RPMI7951 (cell line): ENCODE data around the gene TRIO. TPM values are rescaled to one million over a fixed set of nuclear protein-coding genes. Genes with fewer than 3 reads are reported as not detected.
"Not testable (repeated sequence)": the region's sequence is repeated elsewhere in the genome, so short reads cannot be mapped to it uniquely, and the experiment has no call there.

ENCODE experiments used
- DNase-seq: peaks from one replicate; pipeline ENCODE4 v3.0.0-alpha.2; 2012; ENCODE audit warnings: low read depth
- total RNA-seq: library from RNA; depleted of rRNA; stranded (reverse); fragments of >200 nt; shearing (Covaris generic); gene quantifications from 2 replicates; pipeline ENCODE4 v1.2.3, GENCODE V29; 2014; rRNA removed

Gene TRIO
- total RNA-seq, 1 experiment from 2014 or later = 34.0 TPM

- DNase-seq = no peak
Measured at GRCh38 chr5:14545308-14545707, 402.2 kb downstream of the TRIO start.

GRCh38 chr5:14545862-14546261 lies 402.7 kb downstream of the TRIO start:
- no peak for DNase-seq

GRCh38 chr5:14547666-14548065 lies 404.5 kb downstream of the TRIO start:
- no peak for DNase-seq

GRCh38 chr5:14551211-14551610 lies 408.1 kb downstream of the TRIO start:
- DNase-seq = no peak

GRCh38 chr5:14552017-14552416 lies 408.9 kb downstream of the TRIO start:
- DNase-seq = no peak

- not testable (repeated sequence) for DNase-seq
Measured at GRCh38 chr5:14554288-14554687, 411.1 kb downstream of the TRIO start.

GRCh38 chr5:14556015-14556414 lies 412.9 kb downstream of the TRIO start:
- DNase-seq = no peak

GRCh38 chr5:14557203-14557770 lies 414.1 kb downstream of the TRIO start:
- no peak for DNase-seq

- no peak for DNase-seq
Measured at GRCh38 chr5:14557791-14558415, 414.8 kb downstream of the TRIO start.

Other genes with a start within 250 kb of the TRIO start
- 0.96 and 2.0 TPM in 2 replicates for gene DNAH5, start 198.7 kb upstream of the TRIO start, total RNA-seq